AG10803 (cell line): ENCODE results near the gene CCSER1.

Source experiments
- DNase-seq: peaks from one replicate; pipeline ENCODE4 v3.0.0; 2010; ENCODE audit warnings: low read depth
- H3K4me3 ChIP-seq: 2 replicates; pipeline ENCODE4 v1.5.1; 2011; ENCODE audit warnings: mild to moderate bottlenecking, low read length, control low read depth
- TF ChIP-seq, protein P1 (sequence below): conservative IDR thresholded peaks from 2 replicates; pipeline ENCODE4 v1.5.1; 2011; ENCODE audit warnings: mild to moderate bottlenecking, low read length, control low read depth, inconsistent platforms

Gene CCSER1

DNA sequence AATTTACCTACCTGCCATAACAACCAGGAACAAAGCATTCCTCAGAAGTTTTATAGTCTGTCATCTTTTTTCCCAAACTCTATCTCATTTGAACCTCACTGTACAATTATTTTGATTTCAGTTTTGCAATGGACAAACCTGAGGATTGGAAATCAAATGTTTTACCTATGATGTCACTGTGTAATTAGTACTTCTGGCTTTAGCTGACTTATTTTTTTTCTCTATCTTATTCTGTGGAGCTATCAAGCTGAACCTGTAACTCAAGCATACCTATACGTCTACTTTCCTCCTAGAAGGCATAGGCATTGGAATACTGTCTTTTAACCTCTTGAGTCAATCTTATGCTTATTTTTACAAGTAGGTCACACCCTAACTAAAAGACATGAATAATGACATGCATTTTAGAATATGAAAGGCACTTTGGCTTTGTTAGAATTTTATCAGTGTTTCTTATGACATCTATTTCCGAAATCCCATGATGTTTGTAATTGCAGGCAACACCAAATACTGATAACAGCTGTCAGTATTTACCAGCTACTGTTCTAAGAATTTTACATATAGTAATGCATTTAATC lies 21.5 kb downstream of the CCSER1 start:
- no peak overlapping the region for H3K4me3 ChIP-seq
- no peak for DNase-seq
- TF ChIP-seq, protein P1, sequence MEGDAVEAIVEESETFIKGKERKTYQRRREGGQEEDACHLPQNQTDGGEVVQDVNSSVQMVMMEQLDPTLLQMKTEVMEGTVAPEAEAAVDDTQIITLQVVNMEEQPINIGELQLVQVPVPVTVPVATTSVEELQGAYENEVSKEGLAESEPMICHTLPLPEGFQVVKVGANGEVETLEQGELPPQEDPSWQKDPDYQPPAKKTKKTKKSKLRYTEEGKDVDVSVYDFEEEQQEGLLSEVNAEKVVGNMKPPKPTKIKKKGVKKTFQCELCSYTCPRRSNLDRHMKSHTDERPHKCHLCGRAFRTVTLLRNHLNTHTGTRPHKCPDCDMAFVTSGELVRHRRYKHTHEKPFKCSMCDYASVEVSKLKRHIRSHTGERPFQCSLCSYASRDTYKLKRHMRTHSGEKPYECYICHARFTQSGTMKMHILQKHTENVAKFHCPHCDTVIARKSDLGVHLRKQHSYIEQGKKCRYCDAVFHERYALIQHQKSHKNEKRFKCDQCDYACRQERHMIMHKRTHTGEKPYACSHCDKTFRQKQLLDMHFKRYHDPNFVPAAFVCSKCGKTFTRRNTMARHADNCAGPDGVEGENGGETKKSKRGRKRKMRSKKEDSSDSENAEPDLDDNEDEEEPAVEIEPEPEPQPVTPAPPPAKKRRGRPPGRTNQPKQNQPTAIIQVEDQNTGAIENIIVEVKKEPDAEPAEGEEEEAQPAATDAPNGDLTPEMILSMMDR = no peak

DNA sequence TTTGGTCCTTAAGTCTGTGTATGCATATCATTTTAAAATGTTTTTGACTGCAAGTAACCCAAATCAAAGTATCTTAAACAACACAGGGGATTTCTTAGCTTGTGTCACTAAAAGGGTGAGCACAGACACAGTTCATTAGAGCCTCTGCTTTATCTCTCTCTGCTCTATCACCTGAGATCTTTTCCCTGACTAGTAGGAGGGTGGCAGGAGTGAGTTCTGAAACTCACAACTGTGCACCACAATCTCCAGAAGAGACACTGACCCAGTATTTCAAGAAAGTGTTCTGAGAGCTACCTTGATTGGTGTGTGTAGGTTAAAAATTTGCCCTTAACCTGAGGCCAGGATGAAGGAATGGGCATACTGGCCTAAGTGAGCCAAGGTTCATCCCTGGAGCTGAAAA lies 24.8 kb downstream of the CCSER1 start:
- DNase-seq = no peak
- TF ChIP-seq, protein P1 = no peak
- no peak overlapping the region for H3K4me3 ChIP-seq

DNA sequence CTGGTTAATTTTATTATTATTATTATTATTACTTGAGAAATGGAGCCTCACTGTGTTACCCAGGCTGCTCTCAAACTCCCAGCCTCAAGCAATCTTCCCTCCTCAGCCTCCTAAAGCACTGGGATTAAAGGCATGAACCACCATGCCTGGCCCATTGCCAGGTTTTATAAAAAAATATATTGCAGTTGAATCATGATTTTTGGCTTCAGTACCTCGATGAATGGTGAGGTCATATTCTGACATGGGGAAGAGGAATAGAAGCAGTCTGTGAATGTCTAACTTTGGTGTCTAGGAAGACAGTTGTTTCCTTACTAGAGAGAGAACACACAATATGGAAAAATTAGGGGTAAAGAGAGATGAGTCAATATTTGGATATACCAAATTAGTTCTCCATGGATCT lies 32.0 kb downstream of the CCSER1 start:
- no peak overlapping the region for H3K4me3 ChIP-seq
- TF ChIP-seq, protein P1 = no peak
- DNase-seq = no peak

DNA sequence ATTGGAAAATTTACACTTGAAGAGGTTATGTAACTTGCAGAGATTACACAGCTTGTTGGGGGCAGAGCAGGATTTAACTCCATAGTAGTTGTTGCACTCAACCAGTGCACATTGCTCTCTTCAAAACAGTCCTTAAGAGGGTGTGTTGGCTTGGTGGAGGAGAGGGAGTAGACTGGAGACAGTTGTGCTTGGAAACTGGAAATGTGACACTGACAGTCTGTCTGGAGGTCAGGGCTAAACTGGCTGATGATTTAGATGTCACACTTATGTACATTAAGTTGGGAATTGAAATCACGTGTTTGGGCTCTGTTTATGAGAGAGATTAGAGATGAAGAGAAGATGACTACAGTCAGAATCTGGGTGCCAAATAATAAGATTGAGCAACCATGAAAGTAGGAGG lies 32.9 kb downstream of the CCSER1 start:
- TF ChIP-seq, protein P1 = no peak
- H3K4me3 ChIP-seq = no peak overlapping the region
- DNase-seq = no peak

DNA sequence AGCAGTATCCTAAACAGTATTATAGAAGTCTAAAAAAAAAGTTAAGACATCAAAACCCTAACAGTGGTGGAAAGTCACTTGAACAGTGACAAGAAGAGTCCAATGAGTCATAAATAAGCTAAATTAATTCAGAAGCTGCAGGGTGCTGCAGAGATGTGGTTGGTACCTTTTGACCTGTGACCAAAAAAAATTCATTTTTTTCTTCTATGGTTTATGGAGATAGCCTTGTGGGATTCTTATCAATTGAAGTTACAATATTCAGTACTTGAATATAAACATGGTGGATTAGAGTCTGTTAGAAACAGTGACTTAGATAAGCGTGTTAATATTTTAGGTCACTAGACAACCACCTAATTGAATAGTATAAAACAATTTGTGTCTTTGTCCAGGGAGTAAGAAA lies 35.4 kb downstream of the CCSER1 start:
- TF ChIP-seq, protein P1 = no peak
- no peak overlapping the region for H3K4me3 ChIP-seq
- no peak for DNase-seq

DNA sequence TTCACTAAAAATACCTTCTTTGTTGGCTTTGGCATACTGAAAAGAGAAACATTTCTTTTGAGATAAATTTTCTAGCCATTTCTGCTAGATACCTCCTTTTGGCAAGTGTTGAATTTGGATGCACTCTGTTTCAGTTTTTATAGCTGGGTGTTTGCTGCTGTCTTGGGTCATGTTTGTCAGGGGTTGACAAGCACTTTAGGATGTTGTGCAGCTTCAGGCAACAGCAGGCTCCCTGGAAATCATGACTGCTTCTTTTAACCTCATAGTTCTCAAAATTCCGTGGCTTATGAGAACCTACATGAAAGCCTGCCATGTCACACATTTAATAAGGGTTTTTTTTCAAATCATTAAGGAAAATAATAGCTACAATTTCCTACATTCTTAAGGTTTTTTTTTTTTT lies 36.7 kb downstream of the CCSER1 start:
- no peak for DNase-seq
- TF ChIP-seq, protein P1 = no peak
- no peak overlapping the region for H3K4me3 ChIP-seq

DNA sequence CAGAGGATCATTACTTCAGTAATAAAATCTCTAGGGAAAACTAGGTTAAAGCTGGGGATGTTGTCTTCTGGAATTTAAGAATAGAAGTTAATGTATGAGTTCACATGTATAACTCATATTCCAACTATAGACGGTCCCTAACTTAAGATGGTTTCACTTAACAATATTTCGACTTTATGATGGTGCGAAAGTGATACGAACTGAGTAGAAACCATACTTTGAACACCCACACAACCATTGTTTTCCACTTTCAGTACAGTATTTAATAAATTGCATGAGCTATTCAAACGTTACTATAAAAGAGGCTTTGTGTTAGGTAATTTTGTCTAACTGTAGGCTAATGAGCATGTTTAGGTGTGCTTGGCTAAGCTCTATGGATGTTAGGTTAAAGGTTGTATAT lies 38.7 kb downstream of the CCSER1 start:
- no peak overlapping the region for H3K4me3 ChIP-seq
- DNase-seq = no peak
- TF ChIP-seq, protein P1 = no peak
